ENCODE results near the gene SEC22C.

Gene SEC22C

DNA sequence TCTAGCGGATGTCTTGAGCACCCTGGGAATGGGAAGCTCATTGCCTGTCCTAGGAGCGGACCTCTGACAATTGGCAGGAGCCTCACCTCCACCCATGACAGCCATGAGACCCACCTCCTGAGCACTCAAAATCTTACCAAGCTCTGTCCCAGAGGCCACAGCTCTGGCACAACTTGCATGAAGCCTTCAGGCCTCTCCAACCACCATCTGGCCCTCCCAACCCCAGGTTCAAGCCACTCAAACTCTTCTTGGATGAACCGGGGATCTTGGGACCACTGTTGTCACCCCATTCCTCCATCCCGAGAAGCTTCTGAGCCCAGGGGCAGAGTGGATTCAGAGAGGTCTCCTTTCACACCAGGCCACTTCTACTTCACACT, 77.8 kb downstream of the SEC22C start:
- peaks cover 4% of the 10 kb centered on the region for H3K9me3 ChIP-seq (ENCODE audit: control insufficient read depth, low read length)
- no peak overlapping the region for H2BK12ac ChIP-seq (ENCODE audit: low read length in 2 of 2)
- H2AFZ ChIP-seq (ENCODE audit: low read depth, low read length): no peak overlapping the region
- no peak overlapping the region for H2BK5ac ChIP-seq (ENCODE audit: low read depth, low read length, poor library complexity, severe bottlenecking)
- H3K27me3 ChIP-seq (ENCODE audit: control insufficient read depth in 1 of 2, insufficient read depth in 1 of 2, low read length in 2 of 2): peaks cover 53 to 81% of the 10 kb centered on the region in 2 experiments
- H3K14ac ChIP-seq (ENCODE audit: low read length in 2 of 2): no peak overlapping the region
- no peak overlapping the region for H4K8ac ChIP-seq (ENCODE audit: low read length)
- no peak for DNase-seq
- H3K4me3 ChIP-seq (ENCODE audit: insufficient read depth in 1 of 2, low read depth in 1 of 2, low read length in 2 of 2): no peak overlapping the region
- H3K18ac ChIP-seq (ENCODE audit: low read depth in 1 of 2, low read length in 2 of 2): no peak overlapping the region
- no peaks in the 10 kb centered on the region for H3K79me1 ChIP-seq (replicated peaks; ENCODE audit: low read length, poor library complexity, severe bottlenecking)
- no peak overlapping the region for H3K23ac ChIP-seq (ENCODE audit: low read length in 2 of 2)
- no peaks in the 10 kb centered on the region for H3K36me3 ChIP-seq (ENCODE audit: control insufficient read depth in 1 of 2, insufficient read depth in 2 of 2, low read depth in 1 of 2, low read length in 2 of 2)
- H3K4me2 ChIP-seq (ENCODE audit: low read length, poor library complexity, severe bottlenecking): no peak overlapping the region
- WGBS: over 99% methylated on average over 4 of the region's 4 CpGs
- no peak overlapping the region for H2AK5ac ChIP-seq (ENCODE audit: low read length, severe bottlenecking)
- no peak overlapping the region for H3K4ac ChIP-seq (ENCODE audit: low read depth in 1 of 2, low read length in 2 of 2)
- H4K91ac ChIP-seq (ENCODE audit: low read length): no peak overlapping the region
- no peak overlapping the region for H2BK120ac ChIP-seq (ENCODE audit: low read depth, low read length)
- H3K27ac ChIP-seq (ENCODE audit: low read length, poor library complexity, severe bottlenecking): no peak overlapping the region
- peaks cover 18% of the 10 kb centered on the region for H3K4me1 ChIP-seq (ENCODE audit: control insufficient read depth, insufficient read depth, low read depth, low read length)
- no peak overlapping the region for H2BK15ac ChIP-seq (ENCODE audit: low read depth, poor library complexity, severe bottlenecking)
- H3K9ac ChIP-seq (ENCODE audit: low read length): no peak overlapping the region

DNA sequence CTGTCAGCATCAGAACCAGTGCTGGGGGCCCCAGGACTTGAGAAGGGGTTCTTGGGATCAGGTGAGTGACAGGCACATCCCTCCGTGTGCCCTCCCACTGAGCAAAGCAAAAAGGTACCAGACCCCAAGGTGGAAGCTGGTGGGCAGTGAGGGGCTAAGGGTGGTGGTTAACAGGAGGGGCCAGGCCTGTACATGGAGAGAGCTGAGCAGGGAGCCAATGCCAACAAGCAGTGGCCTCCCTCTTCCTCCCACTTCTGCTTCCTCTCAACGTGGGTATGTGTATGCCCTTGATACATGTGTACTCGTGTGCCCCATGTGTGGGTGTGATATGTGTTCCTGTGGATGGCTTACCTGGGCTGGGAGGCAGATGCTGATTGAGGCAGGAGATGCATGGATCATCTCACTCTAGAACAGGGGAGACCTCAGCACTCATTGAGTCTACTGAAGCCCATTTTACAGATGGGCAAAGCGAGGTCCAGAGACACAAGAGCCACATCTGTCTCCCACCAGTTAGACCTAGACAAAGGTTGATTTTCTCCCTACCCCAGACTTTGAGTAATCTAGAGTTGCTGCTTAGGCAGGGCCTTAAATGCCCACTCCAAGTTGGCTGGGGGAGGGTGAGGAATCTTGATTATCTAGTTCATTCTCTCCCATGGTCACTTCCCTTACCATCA, 78.4 kb downstream of the SEC22C start:
- H3K9ac ChIP-seq (ENCODE audit: low read length): no peak overlapping the region
- no peak overlapping the region for H3K4ac ChIP-seq (ENCODE audit: low read depth in 1 of 2, low read length in 2 of 2)
- WGBS: 72% methylated on average over 2 of the region's 4 CpGs
- no peak overlapping the region for H2BK12ac ChIP-seq (ENCODE audit: low read length in 2 of 2)
- no peak overlapping the region for H2BK15ac ChIP-seq (ENCODE audit: low read depth, poor library complexity, severe bottlenecking)
- peak overlapping the region; percentile 3 for H4K8ac ChIP-seq (ENCODE audit: low read length)
- no peaks in the 10 kb centered on the region for H3K79me1 ChIP-seq (replicated peaks; ENCODE audit: low read length, poor library complexity, severe bottlenecking)
- no peak overlapping the region for H2AFZ ChIP-seq (ENCODE audit: low read depth, low read length)
- H3K4me3 ChIP-seq (ENCODE audit: insufficient read depth in 1 of 2, low read depth in 1 of 2, low read length in 2 of 2): no peak overlapping the region
- H3K23ac ChIP-seq (ENCODE audit: low read length in 2 of 2): peak overlapping the region in 1 of 2 experiments; percentile 57
- H2BK5ac ChIP-seq (ENCODE audit: low read depth, low read length, poor library complexity, severe bottlenecking): no peak overlapping the region
- no peak overlapping the region for H2AK5ac ChIP-seq (ENCODE audit: low read length, severe bottlenecking)
- no peaks in the 10 kb centered on the region for H3K36me3 ChIP-seq (ENCODE audit: control insufficient read depth in 1 of 2, insufficient read depth in 2 of 2, low read depth in 1 of 2, low read length in 2 of 2)
- H3K27me3 ChIP-seq (ENCODE audit: control insufficient read depth in 1 of 2, insufficient read depth in 1 of 2, low read length in 2 of 2): peaks cover 48 to 81% of the 10 kb centered on the region in 2 experiments
- H3K27ac ChIP-seq (ENCODE audit: low read length, poor library complexity, severe bottlenecking): no peak overlapping the region
- no peak overlapping the region for H4K91ac ChIP-seq (ENCODE audit: low read length)
- peaks cover 4% of the 10 kb centered on the region for H3K9me3 ChIP-seq (ENCODE audit: control insufficient read depth, low read length)
- H3K4me2 ChIP-seq (ENCODE audit: low read length, poor library complexity, severe bottlenecking): no peak overlapping the region
- no peak overlapping the region for H2BK120ac ChIP-seq (ENCODE audit: low read depth, low read length)
- peak overlapping the region in 1 of 2 experiments; percentile 56 for H3K14ac ChIP-seq (ENCODE audit: low read length in 2 of 2)
- no peak overlapping the region for H3K18ac ChIP-seq (ENCODE audit: low read depth in 1 of 2, low read length in 2 of 2)
- peaks cover 18% of the 10 kb centered on the region for H3K4me1 ChIP-seq (ENCODE audit: control insufficient read depth, insufficient read depth, low read depth, low read length)
- no peak for DNase-seq

DNA sequence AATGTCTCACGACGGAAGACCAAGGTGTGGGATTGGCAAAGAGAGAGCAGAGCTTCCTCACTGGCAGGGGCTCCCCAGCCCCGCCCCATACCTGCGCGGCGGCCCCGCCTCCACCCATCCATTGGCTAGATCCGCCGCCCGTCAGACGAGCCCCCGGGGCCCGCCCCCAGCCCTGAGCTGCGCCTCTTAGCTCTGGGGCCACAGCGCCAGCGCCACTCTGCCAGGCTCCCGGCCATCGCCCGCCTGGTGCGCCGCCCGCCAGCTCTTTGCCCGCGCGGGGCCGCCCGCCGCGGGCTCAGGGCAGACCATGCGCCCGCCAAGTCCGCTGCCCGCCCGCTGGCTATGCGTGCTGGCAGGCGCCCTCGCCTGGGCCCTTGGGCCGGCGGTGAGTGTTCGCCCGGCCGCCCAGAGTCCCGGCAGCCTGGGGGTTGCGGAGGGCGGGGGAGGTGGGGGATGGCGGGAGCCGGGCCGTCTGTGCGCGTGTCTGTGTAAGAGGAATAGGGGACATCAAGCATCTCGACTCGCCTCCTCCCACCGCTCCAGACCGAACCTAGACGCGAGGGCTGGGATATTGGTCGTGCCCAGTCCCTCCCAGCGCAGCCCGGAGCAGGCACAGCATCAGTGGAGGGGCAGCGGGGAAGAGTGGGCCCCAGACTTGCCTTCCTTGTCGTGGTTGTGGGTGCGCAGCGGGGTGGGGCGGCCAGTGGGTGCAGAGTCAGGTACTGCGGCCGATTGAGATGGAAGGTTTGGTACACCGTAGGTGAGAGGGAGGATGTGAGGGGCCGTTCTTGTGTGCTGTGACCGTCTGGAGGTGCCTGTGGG, 79.1 kb downstream of the SEC22C start, which contains the start of gene VIPR1:
Gene VIPR1 (plus strand): TSS at position 215 of the 822 bp plus-strand sequence. CDS start 93 bp downstream, at position 308.
- Histone ChIP-seq H3K18ac (ENCODE audit: low read depth in 1 of 2, low read length in 2 of 2) (no peak within 1 kb of the TSS), H2AK5ac (ENCODE audit: low read length, severe bottlenecking) (no peak within 1 kb of the TSS), H3K23ac (ENCODE audit: low read length in 2 of 2) (peak within 1 kb of the TSS in 1 of 2 experiments; percentile 57), H3K4me3 (ENCODE audit: insufficient read depth in 1 of 2, low read depth in 1 of 2, low read length in 2 of 2) (peak within 1 kb of the TSS; percentile 27 to 39), H4K91ac (ENCODE audit: low read length) (no peak within 1 kb of the TSS), H3K4me2 (ENCODE audit: low read length, poor library complexity, severe bottlenecking) (peak within 1 kb of the TSS; percentile 77), H4K8ac (ENCODE audit: low read length) (peak within 1 kb of the TSS; percentile 3), H3K14ac (ENCODE audit: low read length in 2 of 2) (peak within 1 kb of the TSS in 1 of 2 experiments; percentile 56), H3K36me3 (ENCODE audit: control insufficient read depth in 1 of 2, insufficient read depth in 2 of 2, low read depth in 1 of 2, low read length in 2 of 2) (no peaks in the 10 kb centered on the region), H3K27ac (ENCODE audit: low read length, poor library complexity, severe bottlenecking) (no peak within 1 kb of the TSS), H2BK12ac (ENCODE audit: low read length in 2 of 2) (peak within 1 kb of the TSS in 1 of 2 experiments; percentile 17), H3K79me1 (replicated peaks; ENCODE audit: low read length, poor library complexity, severe bottlenecking) (no peaks in the 10 kb centered on the region), H3K27me3 (ENCODE audit: control insufficient read depth in 1 of 2, insufficient read depth in 1 of 2, low read length in 2 of 2) (peaks cover 40 to 81% of the 10 kb centered on the region in 2 experiments), H3K4ac (ENCODE audit: low read depth in 1 of 2, low read length in 2 of 2) (no peak within 1 kb of the TSS), H3K4me1 (ENCODE audit: control insufficient read depth, insufficient read depth, low read depth, low read length) (peaks cover 18% of the 10 kb centered on the region), H3K9ac (ENCODE audit: low read length) (no peak within 1 kb of the TSS), H2AFZ (ENCODE audit: low read depth, low read length) (no peak within 1 kb of the TSS), H3K9me3 (ENCODE audit: control insufficient read depth, low read length) (peaks cover 4% of the 10 kb centered on the region), H2BK5ac (ENCODE audit: low read depth, low read length, poor library complexity, severe bottlenecking) (no peak within 1 kb of the TSS), H2BK15ac (ENCODE audit: low read depth, poor library complexity, severe bottlenecking) (no peak within 1 kb of the TSS), H2BK120ac (ENCODE audit: low read depth, low read length) (peak within 1 kb of the TSS; percentile 11)
- 19% methylated on average over 37 of the region's 69 CpGs for WGBS
- DNase-seq: peak; percentile 38
